Activated gamma-delta T cell (primary cell): ENCODE results near the gene CCDC14.
"Not testable (repeated sequence)": the region's sequence is repeated elsewhere in the genome, so short reads cannot be mapped to it uniquely, and the experiment has no call there.

Experiments
- DNase-seq: peaks from one replicate; lab custom pipeline; 2025; lab: John Stamatoyannopoulos, UW
- total RNA-seq, 2 donors: gene quantifications; one replicate each; lab custom pipeline; 2026; lab: John Stamatoyannopoulos, UW

The CCDC14 gene, protein sequence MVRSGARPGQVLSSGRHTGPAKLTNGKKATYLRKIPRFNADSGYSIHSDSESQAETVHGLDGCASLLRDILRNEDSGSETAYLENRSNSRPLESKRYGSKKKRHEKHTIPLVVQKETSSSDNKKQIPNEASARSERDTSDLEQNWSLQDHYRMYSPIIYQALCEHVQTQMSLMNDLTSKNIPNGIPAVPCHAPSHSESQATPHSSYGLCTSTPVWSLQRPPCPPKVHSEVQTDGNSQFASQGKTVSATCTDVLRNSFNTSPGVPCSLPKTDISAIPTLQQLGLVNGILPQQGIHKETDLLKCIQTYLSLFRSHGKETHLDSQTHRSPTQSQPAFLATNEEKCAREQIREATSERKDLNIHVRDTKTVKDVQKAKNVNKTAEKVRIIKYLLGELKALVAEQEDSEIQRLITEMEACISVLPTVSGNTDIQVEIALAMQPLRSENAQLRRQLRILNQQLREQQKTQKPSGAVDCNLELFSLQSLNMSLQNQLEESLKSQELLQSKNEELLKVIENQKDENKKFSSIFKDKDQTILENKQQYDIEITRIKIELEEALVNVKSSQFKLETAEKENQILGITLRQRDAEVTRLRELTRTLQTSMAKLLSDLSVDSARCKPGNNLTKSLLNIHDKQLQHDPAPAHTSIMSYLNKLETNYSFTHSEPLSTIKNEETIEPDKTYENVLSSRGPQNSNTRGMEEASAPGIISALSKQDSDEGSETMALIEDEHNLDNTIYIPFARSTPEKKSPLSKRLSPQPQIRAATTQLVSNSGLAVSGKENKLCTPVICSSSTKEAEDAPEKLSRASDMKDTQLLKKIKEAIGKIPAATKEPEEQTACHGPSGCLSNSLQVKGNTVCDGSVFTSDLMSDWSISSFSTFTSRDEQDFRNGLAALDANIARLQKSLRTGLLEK
- 101 to 114 reads per million in 2 donors for total RNA-seq

DNA sequence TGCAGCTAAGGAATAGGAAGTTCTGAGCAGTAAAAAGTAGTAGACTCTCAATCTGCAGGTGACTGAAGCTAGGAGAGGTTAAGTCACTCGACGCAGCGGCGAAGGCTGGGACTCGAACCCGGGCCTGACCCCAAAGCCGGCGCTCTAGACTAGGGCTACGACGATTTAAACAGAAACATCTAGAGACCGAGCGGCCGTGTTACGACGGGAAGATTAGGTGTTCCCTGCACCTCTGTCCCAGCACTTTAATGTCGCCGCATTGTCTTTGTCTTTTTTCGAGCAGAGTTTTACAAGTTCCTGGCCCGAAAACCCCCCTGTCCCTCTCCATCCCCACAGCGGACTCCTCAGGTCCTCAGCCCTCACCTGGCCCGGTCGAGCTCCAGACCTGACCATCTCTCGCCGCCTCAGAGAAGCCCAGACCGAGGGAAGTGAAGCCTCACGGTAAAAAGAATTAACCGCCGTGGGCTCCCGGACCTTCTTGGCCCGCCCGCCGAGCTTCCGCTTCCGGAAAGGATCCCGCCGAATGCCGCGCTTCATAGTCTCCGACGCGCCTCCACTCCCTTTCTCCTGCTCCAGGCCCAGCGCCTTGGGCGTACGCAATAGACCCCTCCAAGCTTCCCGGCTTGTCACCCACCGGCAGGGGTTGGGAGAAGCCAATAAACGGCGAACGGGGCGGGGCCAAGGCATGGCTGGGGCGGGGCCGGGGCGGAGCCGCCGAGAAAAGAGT lies at the start of gene CCDC14:
TSS of gene CCDC14 (minus strand) at position 449 of the 727 bp plus-strand sequence. CDS start at position 393, 56 bp downstream.
- peak; percentile 48 for DNase-seq

GRCh38 chr3:124008321-124008720 lies 47.3 kb upstream of the CCDC14 start:
- DNase-seq = not testable (repeated sequence)

DNA sequence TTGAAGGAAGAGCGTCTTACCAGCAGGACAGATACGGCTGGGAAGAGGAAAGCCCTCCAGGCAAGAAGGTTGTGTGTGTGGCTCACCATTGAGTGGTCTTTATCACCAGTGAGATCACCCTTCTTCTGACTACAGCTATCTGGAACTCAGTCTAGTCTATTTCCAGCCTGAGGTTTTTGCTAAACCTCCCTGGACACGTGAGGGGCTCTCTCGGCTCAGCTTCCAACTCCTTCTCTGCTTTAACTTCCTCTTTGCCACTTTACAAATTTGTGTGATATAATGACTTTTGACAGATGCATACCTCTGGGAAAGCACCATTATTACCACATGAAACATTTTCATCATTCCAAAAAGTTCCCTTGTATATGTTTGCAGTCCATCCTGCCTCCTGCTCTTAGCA lies 46.2 kb upstream of the CCDC14 start:
- DNase-seq = no peak

DNA sequence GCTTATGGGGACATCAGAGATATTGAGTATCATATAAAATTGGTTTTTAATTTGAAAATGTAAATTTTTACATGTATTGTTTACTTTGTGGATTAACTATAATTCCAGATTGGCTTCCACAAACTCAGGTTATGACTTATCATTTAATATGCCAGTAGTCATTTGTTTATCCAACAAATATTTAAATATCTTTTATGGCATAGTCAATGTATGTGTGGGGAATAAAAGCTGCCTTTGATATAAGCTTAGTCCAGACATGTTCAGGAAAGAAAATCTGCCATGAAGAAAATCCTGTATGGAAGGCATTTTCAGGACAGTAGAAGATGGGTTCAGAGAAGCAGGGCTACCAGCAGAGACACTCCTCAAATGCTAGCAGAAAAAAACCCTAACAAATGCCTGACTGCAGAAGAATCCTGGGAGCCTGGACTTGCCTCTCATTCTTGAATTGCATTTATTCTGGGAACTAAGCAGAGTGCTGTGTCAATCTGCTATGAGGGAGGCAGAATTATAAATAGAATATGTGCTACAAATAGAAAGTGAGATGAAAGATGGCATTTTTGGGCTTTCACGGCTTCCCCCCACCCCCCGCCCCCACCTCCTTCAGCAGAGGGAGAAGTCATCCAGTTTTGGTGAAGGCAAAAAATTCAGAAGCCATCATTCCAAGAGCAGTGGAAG lies 41.5 kb upstream of the CCDC14 start:
- not testable (repeated sequence) for DNase-seq

DNA sequence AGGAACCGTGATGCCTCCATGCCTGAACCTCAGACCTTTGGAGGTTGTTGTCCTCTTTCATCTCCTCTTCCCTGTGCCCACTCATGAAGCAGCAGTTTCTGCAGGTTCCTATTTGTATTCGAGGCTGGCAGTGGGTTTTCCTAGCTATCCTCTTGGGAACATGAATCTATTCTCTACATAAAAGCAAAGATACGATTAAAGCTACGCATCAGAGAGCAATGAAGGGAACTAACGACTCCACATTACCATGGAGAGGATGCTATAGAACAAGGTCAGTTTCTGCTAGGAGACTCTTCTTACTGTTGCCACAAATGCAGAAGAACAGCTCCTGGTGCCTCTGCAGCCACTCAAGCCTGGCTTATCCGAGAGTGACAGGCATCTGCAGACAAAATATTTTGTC lies 40.3 kb upstream of the CCDC14 start:
- DNase-seq = not testable (repeated sequence)

DNA sequence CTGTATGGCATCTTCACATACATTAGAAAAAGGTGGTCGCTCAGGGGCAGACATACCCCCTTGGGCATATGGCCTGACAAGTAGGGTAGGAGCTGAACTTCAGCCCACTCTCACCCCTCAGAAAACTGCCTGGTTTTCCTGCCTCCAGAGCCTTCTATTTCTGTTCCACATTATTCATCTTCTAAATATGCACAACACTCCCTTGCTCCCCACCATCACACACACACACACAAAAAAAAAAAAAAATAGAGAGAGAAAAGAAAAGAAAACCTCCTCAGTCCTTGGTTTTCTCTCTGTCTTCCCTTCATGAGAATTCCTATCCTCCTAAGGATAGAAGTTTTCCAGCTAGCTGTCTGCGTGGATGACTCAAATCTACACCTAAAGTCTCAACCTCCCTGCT lies 36.5 kb upstream of the CCDC14 start:
- DNase-seq = no peak

GRCh38 chr3:123993818-123994217 lies 32.8 kb upstream of the CCDC14 start:
- DNase-seq = no peak

DNA sequence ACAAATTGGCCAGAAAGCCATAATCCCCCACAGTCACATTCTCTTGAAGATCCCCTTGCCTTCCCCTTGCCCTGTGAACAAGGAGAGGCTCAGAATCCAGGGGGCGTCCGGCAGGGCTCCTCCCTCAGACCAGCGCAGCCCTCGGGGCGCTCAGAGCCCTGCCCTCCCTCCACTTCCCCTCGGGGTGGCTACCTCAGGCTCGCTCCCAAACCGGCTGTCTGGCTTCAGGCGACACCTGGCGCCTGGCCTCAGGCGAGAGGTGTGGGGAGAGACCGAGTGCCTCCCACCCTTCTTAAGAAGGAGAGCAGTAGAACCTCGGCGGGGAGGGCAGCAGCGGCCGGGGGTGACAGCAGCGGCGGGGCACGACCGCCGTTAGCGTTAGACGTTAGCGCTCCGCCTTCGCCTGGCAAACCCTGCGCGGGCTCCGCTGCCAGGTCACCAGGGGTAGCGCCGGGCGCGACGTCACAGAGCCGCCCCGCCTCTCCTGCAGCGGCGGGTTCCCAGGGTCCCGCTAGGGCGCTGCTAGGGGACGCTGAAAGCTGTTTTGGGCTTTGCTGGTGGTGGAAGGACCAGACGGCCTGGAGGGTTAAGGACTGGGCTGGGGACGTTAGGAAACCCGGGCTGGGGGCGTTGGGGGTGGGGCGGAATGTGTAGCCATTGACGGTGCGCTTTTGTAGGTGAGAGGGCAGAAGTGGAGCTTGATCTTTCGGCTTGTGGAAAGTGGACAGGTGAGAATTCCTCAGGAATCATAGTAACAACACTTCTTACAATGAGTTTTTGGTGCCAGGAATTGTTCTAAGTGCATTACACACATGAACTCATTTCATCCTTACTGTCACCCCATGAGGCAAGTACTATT lies 30.9 kb upstream of the CCDC14 start, which contains the start of gene ROPN1:
TSS of gene ROPN1 (minus strand) at position 395 of the 859 bp plus-strand sequence. CDS start 11,643 bp downstream, outside the sequence.
- not testable (repeated sequence) for DNase-seq

DNA sequence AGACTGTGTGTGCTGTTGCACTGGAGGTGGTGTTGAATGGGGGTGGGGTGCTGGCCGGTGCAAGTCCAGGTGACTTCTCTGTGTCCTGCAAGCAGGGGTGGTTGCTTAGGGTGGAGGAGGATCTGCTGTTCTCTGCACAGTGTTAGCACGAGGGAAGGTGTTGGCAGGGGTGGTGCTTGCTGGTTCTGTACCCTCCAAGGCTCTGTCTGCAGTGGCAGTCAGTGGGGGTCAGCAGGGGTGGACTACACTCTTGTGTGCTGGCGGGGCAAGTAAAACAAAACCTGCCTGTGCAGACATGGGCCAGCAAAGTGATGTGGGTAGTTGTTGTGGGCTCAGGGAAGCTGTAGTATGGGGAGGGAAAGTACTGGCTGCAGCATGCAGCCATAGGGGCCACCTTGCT lies 25.4 kb upstream of the CCDC14 start:
- no peak for DNase-seq

- DNase-seq = no peak
Measured at GRCh38 chr3:123984957-123985356, 23.9 kb upstream of the CCDC14 start.

DNA sequence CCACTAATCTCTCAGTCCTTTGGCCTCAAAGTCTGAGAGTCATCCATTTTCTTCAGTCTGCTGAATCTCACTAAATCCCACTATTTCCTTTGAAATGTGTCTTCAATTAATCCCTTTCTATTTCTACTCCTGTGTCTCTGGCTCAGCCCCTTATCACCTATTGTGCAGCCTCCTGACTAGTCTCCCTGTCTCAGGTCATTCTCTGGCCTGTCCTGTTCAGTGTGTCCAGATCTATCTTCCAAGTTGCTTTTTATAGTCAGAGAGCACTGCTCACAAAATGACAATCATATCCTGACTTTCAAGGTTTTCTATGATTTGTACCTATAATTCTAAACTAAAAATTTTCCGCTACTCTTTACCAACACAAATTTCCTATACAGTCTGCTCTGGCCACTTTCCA lies 23.3 kb upstream of the CCDC14 start:
- DNase-seq = no peak

DNA sequence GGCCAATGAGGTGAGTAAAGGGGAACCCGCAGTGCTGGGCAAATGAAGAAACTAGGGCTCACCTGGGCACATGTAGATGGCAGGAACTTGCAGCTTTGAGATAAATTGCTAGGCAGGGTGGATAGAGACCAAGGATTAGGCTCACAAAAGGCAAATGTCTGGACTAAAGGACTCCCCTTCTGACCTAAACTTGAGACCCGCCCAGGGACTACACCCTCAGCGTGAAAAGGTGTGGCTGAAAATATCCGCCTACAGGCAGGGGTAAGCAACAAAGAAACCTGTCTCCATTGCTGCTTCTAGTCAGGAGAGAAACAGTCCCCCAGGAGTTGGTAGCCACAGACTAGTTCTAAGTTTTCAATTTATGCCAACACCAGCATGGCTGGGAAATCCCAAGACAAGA lies 20.3 kb upstream of the CCDC14 start:
- not testable (repeated sequence) for DNase-seq

- no peak for DNase-seq
Measured at GRCh38 chr3:123980539-123980938, 19.5 kb upstream of the CCDC14 start.

- not testable (repeated sequence) for DNase-seq
Measured at GRCh38 chr3:123979525-123980501, 18.8 kb upstream of the CCDC14 start.

DNA sequence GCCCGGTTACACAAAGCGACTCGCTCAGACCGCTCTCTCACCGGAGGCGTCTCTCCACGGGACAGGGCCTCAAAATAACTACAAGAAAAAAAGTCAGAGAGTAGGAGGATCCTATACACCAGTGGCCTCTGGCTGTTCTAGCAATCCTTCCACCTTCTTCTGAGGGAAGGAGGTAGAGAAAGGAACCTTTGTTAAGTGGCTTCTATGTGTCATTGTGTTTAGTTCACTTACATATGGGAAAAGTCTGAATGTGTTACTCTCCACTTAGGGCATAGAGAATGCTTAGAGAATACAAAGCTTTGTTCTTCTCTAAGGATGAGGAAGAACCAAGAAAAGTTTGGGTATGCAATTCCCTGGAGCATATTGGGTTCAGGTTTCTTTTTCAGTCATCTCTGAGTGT lies 15.9 kb upstream of the CCDC14 start:
- not testable (repeated sequence) for DNase-seq

- not testable (repeated sequence) for DNase-seq
Measured at GRCh38 chr3:123976181-123976898, 15.3 kb upstream of the CCDC14 start.

DNA sequence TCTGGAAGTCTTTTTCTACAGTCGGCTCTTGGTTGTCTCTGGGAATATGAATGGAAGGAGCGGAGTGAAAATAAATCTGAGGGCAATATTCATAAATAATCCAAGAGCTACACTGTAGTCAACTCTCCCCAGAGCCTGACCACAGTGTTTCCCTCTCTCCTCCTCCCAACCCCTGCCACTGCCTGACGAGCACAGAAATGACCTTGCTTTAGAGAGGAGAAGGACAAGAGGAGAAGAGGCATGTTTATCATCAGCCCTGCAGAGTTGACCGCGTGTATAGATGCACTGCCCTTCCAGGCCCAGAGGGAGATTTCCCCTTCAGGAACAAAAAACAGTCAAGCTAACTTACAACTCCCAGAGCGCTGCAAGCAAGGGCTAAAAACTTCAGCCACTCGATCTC lies 14.0 kb upstream of the CCDC14 start:
- DNase-seq = not testable (repeated sequence)

DNA sequence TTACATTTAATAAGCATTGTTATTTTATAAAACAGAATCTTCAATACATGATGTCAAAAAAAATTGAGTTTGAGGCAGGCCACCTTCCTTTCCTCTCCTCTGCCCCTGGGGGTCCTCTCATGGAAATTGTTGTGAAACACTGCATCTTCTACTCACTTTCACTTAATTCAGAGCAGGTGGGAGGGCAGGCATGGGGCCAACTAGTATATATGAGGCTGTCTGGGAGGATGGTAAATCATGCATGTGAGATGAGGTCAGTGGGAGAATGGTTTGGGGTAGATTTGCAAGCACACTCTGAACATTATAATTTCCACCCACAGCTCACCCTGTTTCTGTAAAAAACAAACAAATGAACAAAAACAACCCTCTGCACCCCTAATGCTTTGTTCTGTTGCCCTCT lies 10.4 kb upstream of the CCDC14 start:
- no peak for DNase-seq
